HEK293 (cell line): ENCODE data around the gene ARL13B.

ENCODE experiments used
- CTCF ChIA-PET: fragments of 350-600 bp; formaldehyde crosslinking; extraction: SDS; loops from one replicate; lab custom pipeline; 2021; ENCODE audit warnings: antibody characterized with exemption; lab: Yijun Ruan, JAX
- POLR2A ChIA-PET: fragments of 300-600 bp; formaldehyde crosslinking; extraction: SDS; loops from one replicate; lab custom pipeline; 2020; ENCODE audit warnings: antibody characterized with exemption, inconsistent platforms; lab: Yijun Ruan, JAX
- H3K27ac ChIP-seq: fragments of 200-500 bp; sonication (Bioruptor generic); 2 replicates; pipeline ENCODE4 v1.5.1; 2014; ENCODE audit warnings: low read depth, low read length, control low read depth, inconsistent platforms; ENCODE audit errors: extremely low read depth
- H3K36me3 ChIP-seq, 2 experiments: fragments of 200-500 bp in 1 of 2; sonication (Bioruptor generic) in 1 of 2; 1 replicate in 1 of 2; 2 replicates in 1 of 2; pipeline ENCODE4 v1.5.1; 2014 to 2017; ENCODE audit warnings: inconsistent platforms in 2 of 2, low read length in 2 of 2; ENCODE audit not compliant: control insufficient read depth in 2 of 2, insufficient read depth in 1 of 2
- H3K4me1 ChIP-seq: fragments of 200-500 bp; sonication (Bioruptor generic); 2 replicates; pipeline ENCODE4 v1.5.1; 2014; ENCODE audit warnings: mild to moderate bottlenecking, low read length, inconsistent platforms; ENCODE audit not compliant: control insufficient read depth, insufficient read depth
- H3K4me3 ChIP-seq: 2 replicates; pipeline ENCODE4 v1.5.1; 2011; ENCODE audit warnings: low read depth, mild to moderate bottlenecking, control low read depth, low read length, moderate library complexity
- H3K9me3 ChIP-seq: fragments of 200-500 bp; sonication (Bioruptor generic); 2 replicates; pipeline ENCODE4 v1.5.1; 2014; ENCODE audit warnings: low read depth, low read length, inconsistent platforms; ENCODE audit not compliant: control insufficient read depth, insufficient read depth
- PRDM2 ChIP-seq: fragments of 450-650 bp; formaldehyde crosslinking; IDR thresholded peaks from 2 replicates; pipeline ENCODE4 v1.5.1; 2016; ENCODE audit warnings: missing biosample characterization, missing genetic modification characterization, borderline replicate concordance
- ZBTB44 ChIP-seq: fragments of 450-650 bp; IDR thresholded peaks from 2 replicates; pipeline ENCODE4 v1.5.1; 2018; ENCODE audit warnings: missing biosample characterization, mild to moderate bottlenecking, missing genetic modification characterization
- ZNF518A ChIP-seq: fragments of 450-650 bp; formaldehyde crosslinking; conservative IDR thresholded peaks from 2 replicates; pipeline ENCODE4 v1.5.1; 2016; ENCODE audit warnings: low read depth, missing biosample characterization, missing genetic modification characterization
- ZNF654 ChIP-seq: fragments of 450-650 bp; formaldehyde crosslinking; IDR thresholded peaks from 2 replicates; pipeline ENCODE4 v1.5.1; 2016; ENCODE audit warnings: low read depth, missing biosample characterization, missing genetic modification characterization

The ARL13B gene

GRCh38 chr3:94101860-94102259 is 121.9 kb downstream of the ARL13B start:
- Histone ChIP-seq H3K9me3 (no peaks in the 10 kb centered on the region), H3K36me3 (peaks cover 0 to 13% of the 10 kb centered on the region in 2 experiments; a peak in 1 of 3 replicates), H3K27ac (no peak overlapping the region), H3K4me1 (peaks cover 13% of the 10 kb centered on the region), H3K4me3 (no peak overlapping the region)
- CTCF ChIA-PET, result interaction anchor here (0.7 to 2.0 kb wide), 3 partner anchors 30 to 94 kb away, joined by 3 to 4 read pairs (median 3); no protein-coding TSS in a partner anchor
- TF ChIP-seq ZNF518A, result no peak
- no peak for TF ChIP-seq ZBTB44 (tag by site-specific recombination)
- TF ChIP-seq PRDM2 (tag by site-specific recombination), result no peak
- peak; percentile 5; the same call in 1 of the 2 replicates for TF ChIP-seq ZNF654 (tag by site-specific recombination)
- POLR2A ChIA-PET, result no interaction called here
